HepG2 (cell line): ENCODE measurements around the gene AVPR2. TPM values are rescaled to one million over a fixed set of nuclear protein-coding genes. Genes with fewer than 3 reads are reported as not detected.

Experiments used
- ATAC-seq: fragments of 200-7000 bp; cut with Tn5 transposase; 3 replicates; pipeline ENCODE4 v1.9.1; 2020; ENCODE audit warnings: mild to moderate bottlenecking, moderate library complexity
- BruUV-seq: library from RNA; stranded (reverse); fragments of 400-500 nt; replicated peaks from 2 replicates; lab custom pipeline; 2021; lab: Mats Ljungman, UMichigan
- CTCF ChIA-PET: fragments of 300-600 bp; formaldehyde crosslinking; extraction: SDS; loops from one replicate; lab custom pipeline; 2021; ENCODE audit warnings: low total read pairs, inconsistent platforms, low intra/inter-chr PET ratio; lab: Yijun Ruan, JAX
- POLR2A ChIA-PET: fragments of 350-600 bp; sonication (Branson Sonifier 250); formaldehyde crosslinking; loops from one replicate; lab custom pipeline; 2020; ENCODE audit warnings: antibody characterized with exemption, inconsistent platforms; lab: Yijun Ruan, JAX
- DNase-seq: peaks from one replicate; pipeline ENCODE4 v3.0.0-alpha.2; 2015; ENCODE audit warnings: low spot score
- FAIRE-seq: peaks from 3 replicates; lab custom pipeline; 2011; peaks lifted over from hg19 to GRCh38; lab: Jason Lieb, UNC
- H2AFZ ChIP-seq: one replicate; pipeline ENCODE4 v1.6.1; 2011; ENCODE audit warnings: low read length, inconsistent platforms
- H3K27ac ChIP-seq: fragments of 300-600 bp; 3 replicates; pipeline ENCODE4 v1.8.0; 2011; ENCODE audit warnings: mixed run types, mild to moderate bottlenecking, mixed read lengths, low read length, inconsistent platforms; ENCODE audit not compliant: insufficient read depth; ENCODE audit errors: extremely low read length
- H3K27me3 ChIP-seq, 2 experiments: fragments of 200-600 bp in 1 of 2; 2 replicates in 1 of 2; 3 replicates in 1 of 2; pipeline versions ENCODE4 v1.6.0 to v1.8.0; 2011; ENCODE audit warnings: low read length in 2 of 2, mild to moderate bottlenecking in 2 of 2, moderate library complexity in 2 of 2, inconsistent platforms in 1 of 2; ENCODE audit not compliant: insufficient read depth in 2 of 2, control insufficient read depth in 1 of 2
- H3K36me3 ChIP-seq, 2 experiments: fragments of 200-600 bp in 1 of 2; replicated peaks in 1 of 2; 2 replicates in 1 of 2; 3 replicates in 1 of 2; pipeline versions ENCODE4 v1.5.1 to v1.8.0; 2011; ENCODE audit warnings: low read length in 2 of 2, inconsistent platforms in 1 of 2; ENCODE audit not compliant: insufficient read depth in 2 of 2, control insufficient read depth in 1 of 2
- H3K4me1 ChIP-seq: 2 replicates; pipeline ENCODE4 v1.5.1; 2012; ENCODE audit warnings: low read length, inconsistent platforms; ENCODE audit not compliant: insufficient read depth
- H3K4me2 ChIP-seq: 2 replicates; pipeline ENCODE4 v1.6.0; 2011; ENCODE audit warnings: low read depth, low read length, inconsistent platforms
- H3K4me3 ChIP-seq, 3 experiments: fragments of 200-600 bp in 1 of 3; sonication (generic), shearing (Covaris generic) in 1 of 3; replicated peaks in 1 of 3; 2 replicates each; pipeline ENCODE4 v1.5.1; 2011 to 2016; ENCODE audit warnings: low read length in 3 of 3, inconsistent platforms in 2 of 3, low read depth in 2 of 3, mild to moderate bottlenecking in 2 of 3, control low read depth in 1 of 3, mixed read lengths in 1 of 3; ENCODE audit not compliant: insufficient read depth in 1 of 3
- H3K79me2 ChIP-seq: one replicate; pipeline ENCODE4 v1.6.1; 2011; ENCODE audit warnings: low read length, inconsistent platforms; ENCODE audit not compliant: insufficient read depth
- H3K9ac ChIP-seq: 2 replicates; pipeline ENCODE4 v1.6.0; 2011; ENCODE audit warnings: mild to moderate bottlenecking, low read depth, low read length, inconsistent platforms; ENCODE audit not compliant: insufficient read depth
- H3K9me3 ChIP-seq: 2 replicates; pipeline ENCODE4 v1.5.1; 2012; ENCODE audit warnings: mild to moderate bottlenecking, low read length
- H4K20me1 ChIP-seq: 2 replicates; pipeline ENCODE4 v1.6.0; 2011; ENCODE audit warnings: inconsistent platforms, mild to moderate bottlenecking, low read length, moderate library complexity; ENCODE audit not compliant: insufficient read depth
- ARNT ChIP-seq: fragments of 450-650 bp; IDR thresholded peaks from 2 replicates; pipeline ENCODE4 v1.6.1; 2017
- CBX5 ChIP-seq: sonication (generic); formaldehyde crosslinking; IDR thresholded peaks from 2 replicates; pipeline ENCODE4 v1.4.0; 2020; ENCODE audit warnings: missing genetic modification reagents, borderline replicate concordance
- KDM1A ChIP-seq: IDR thresholded peaks from 2 replicates; pipeline ENCODE4 v1.6.1; 2016; ENCODE audit warnings: missing compliant biosample characterization
- NFYB ChIP-seq: sonication (generic); formaldehyde crosslinking; IDR thresholded peaks from 2 replicates; pipeline ENCODE4 v1.4.0; 2020; ENCODE audit warnings: missing genetic modification reagents
- NR3C1 ChIP-seq: sonication (generic); formaldehyde crosslinking; IDR thresholded peaks from 2 replicates; pipeline ENCODE4 v1.4.0; 2020; ENCODE audit warnings: missing genetic modification reagents
- PHB2 ChIP-seq: fragments of 450-650 bp; IDR thresholded peaks from 2 replicates; pipeline ENCODE4 v1.6.1; 2018; ENCODE audit not compliant: partially characterized antibody
- POLR2A ChIP-seq, 2 experiments: IDR thresholded peaks; 2 replicates each; pipeline ENCODE4 v1.6.1; 2011; ENCODE audit warnings: low read depth in 2 of 2, low read length in 2 of 2, mild to moderate bottlenecking in 1 of 2, moderate library complexity in 1 of 2; ENCODE audit not compliant: insufficient read depth in 1 of 2
- RBFOX2 ChIP-seq: fragments of 200-400 bp; formaldehyde crosslinking; IDR thresholded peaks from 2 replicates; pipeline ENCODE4 v1.6.1; 2017; ENCODE audit warnings: low read depth, mild to moderate bottlenecking, low read length
- SAFB2 ChIP-seq: sonication (generic); formaldehyde crosslinking; IDR thresholded peaks from 2 replicates; pipeline ENCODE4 v1.5.1; 2020; ENCODE audit warnings: missing genetic modification reagents, low read depth, mild to moderate bottlenecking, borderline replicate concordance
- SNAI1 ChIP-seq: sonication (generic); formaldehyde crosslinking; IDR thresholded peaks from 2 replicates; pipeline ENCODE4 v1.5.0; 2020; ENCODE audit warnings: mild to moderate bottlenecking, missing genetic modification reagents, borderline replicate concordance
- TGIF2 ChIP-seq: IDR thresholded peaks from 2 replicates; pipeline ENCODE4 v1.6.1; 2016; ENCODE audit warnings: control low read depth, missing compliant biosample characterization
- ZNF557 ChIP-seq: sonication (generic); formaldehyde crosslinking; IDR thresholded peaks from 2 replicates; pipeline ENCODE4 v1.4.0; 2020; ENCODE audit warnings: missing genetic modification reagents
- ZNF768 ChIP-seq: sonication (generic); formaldehyde crosslinking; IDR thresholded peaks from 2 replicates; pipeline ENCODE4 v1.4.0; 2020; ENCODE audit warnings: missing genetic modification reagents
- ZSCAN21 ChIP-seq: sonication (generic); formaldehyde crosslinking; IDR thresholded peaks from 2 replicates; pipeline ENCODE4 v1.8.0; 2022; ENCODE audit warnings: mild to moderate bottlenecking, missing genetic modification reagents, moderate library complexity, borderline replicate concordance
- WGBS: methylation state at CpG from one replicate; pipeline ENCODE4 v1.1.6; 2017; ENCODE audit warnings: low lambda C conversion rate; 5-methylcytosine and 5-hydroxymethylcytosine counted together
- in situ Hi-C: cut with HindIII; loops from 2 replicates; pipeline ENCODE4 v1.10.0; 2017; ENCODE audit warnings: low pct_unique_long_range_greater_than_20kb; ENCODE audit not compliant: extremely low pct_ligation_motif_present
- intact Hi-C: fragments of 100-400 bp; cut with micrococcal nuclease; formaldehyde crosslinking; loops from one replicate; pipeline ENCODE4 v1.10.0; 2022; ENCODE audit not compliant: unreplicated experiment
- polyA plus RNA-seq, 8 experiments: library from polyadenylated mRNA; depleted of rRNA in 3 of 8; stranded (reverse) in 7 of 8; unstranded in 1 of 8; fragments of >200 nt; fragmentation: Illumina TruSeq in 4 of 8; extraction: Trizol in 4 of 8; gene quantifications; 2 replicates each; pipeline versions ENCODE4 v1.2.1 to v1.2.3, GENCODE V29; 2011 to 2016; ENCODE audit warnings: low read depth in 4 of 8, missing spikeins in 1 of 8, mixed read lengths in 1 of 8; ENCODE audit not compliant: insufficient read depth in 1 of 8
- total RNA-seq, 5 experiments: library from RNA; depleted of rRNA; stranded (reverse); fragments of >200 nt; fragmentation: Illumina TruSeq; extraction: Trizol; gene quantifications; 2 replicates each; pipeline ENCODE4 v1.2.3, GENCODE V29; 2016; ENCODE audit warnings: low read depth in 1 of 5
- TF ChIP-seq, protein P1 (sequence below): sonication (generic); formaldehyde crosslinking; IDR thresholded peaks from 2 replicates; pipeline ENCODE4 v1.8.1; 2023; ENCODE audit warnings: mild to moderate bottlenecking, missing genetic modification reagents, borderline replicate concordance

AVPR2 gene
- total and polyA plus RNA-seq, 2 of the 13 experiments (the other 11 are each of a cell fraction or from before 2014, with no cell fraction given) = not detected

DNA sequence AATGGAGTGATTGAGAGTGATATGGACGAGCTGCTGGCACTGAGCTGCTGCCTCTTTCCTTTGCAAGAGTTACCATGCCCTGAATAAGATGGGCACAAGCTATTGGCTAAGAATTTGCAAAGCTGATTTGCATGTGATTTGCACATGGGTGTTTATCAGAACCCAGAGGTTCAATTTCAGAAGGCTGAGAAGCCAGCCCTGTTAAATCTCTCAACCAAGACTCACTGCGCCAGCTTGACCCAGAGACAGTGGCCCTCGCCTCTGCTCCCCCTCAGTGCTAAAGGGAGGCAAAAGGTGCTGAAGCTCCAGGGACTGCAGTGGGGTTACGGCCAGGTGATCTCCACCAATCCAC is 20.9 kb downstream of the AVPR2 start:
- 86% methylated on average over 1 of the region's 4 CpGs for WGBS
- no peaks in the 10 kb centered on the region; a peak in 1 of 5 replicates for H3K27me3 ChIP-seq
- POLR2A ChIA-PET = interaction anchor here (1.1 to 3.7 kb wide), 3 partner anchors 10 to 198 kb away, joined by 3 to 20 read pairs (median 4); partner anchors contain the start of gene NAA10
- no peak for FAIRE-seq
- no peak overlapping the region for H3K4me3 ChIP-seq
- no peak overlapping the region for H3K9ac ChIP-seq
- peaks cover 0 to 1% of the 10 kb centered on the region in 2 experiments; a peak in 1 of 5 replicates for H3K36me3 ChIP-seq
- H3K4me2 ChIP-seq = no peak overlapping the region
- CTCF ChIA-PET = interaction anchor here (4.4 kb wide), 1 partner anchor 22 kb away, joined by 29 read pairs; no protein-coding TSS in a partner anchor
- intact Hi-C loops = loop anchor here (2.0 kb wide), 1 partner anchor 21 kb away; no protein-coding TSS in a partner anchor
- peaks cover 69% of the 10 kb centered on the region for H3K4me1 ChIP-seq
- H3K27ac ChIP-seq = no peak overlapping the region
- no peaks in the 10 kb centered on the region for H3K79me2 ChIP-seq
- no TSS peak for BruUV-seq
- DNase-seq = no peak
- in situ Hi-C loops = no loop called here
- no peak for ATAC-seq
- H4K20me1 ChIP-seq = no peaks in the 10 kb centered on the region
- TF ChIP-seq ARNT = no peak
- TF ChIP-seq TGIF2 (CRISPR knock-in tag) = no peak
- no peak for TF ChIP-seq NR3C1 (CRISPR knock-in tag)
- TF ChIP-seq, protein P1, sequence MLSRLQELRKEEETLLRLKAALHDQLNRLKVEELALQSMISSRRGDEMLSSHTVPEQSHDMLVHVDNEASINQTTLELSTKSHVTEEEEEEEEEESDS (CRISPR knock-in tag) = no peak
- no peak for TF ChIP-seq KDM1A (CRISPR knock-in tag)
- no peak for TF ChIP-seq NFYB
- TF ChIP-seq PHB2 = no peak
- TF ChIP-seq, all 625 proteins: peak for 0
- no peaks in the 10 kb centered on the region for H3K9me3 ChIP-seq
- H2AFZ ChIP-seq = no peak overlapping the region

DNA sequence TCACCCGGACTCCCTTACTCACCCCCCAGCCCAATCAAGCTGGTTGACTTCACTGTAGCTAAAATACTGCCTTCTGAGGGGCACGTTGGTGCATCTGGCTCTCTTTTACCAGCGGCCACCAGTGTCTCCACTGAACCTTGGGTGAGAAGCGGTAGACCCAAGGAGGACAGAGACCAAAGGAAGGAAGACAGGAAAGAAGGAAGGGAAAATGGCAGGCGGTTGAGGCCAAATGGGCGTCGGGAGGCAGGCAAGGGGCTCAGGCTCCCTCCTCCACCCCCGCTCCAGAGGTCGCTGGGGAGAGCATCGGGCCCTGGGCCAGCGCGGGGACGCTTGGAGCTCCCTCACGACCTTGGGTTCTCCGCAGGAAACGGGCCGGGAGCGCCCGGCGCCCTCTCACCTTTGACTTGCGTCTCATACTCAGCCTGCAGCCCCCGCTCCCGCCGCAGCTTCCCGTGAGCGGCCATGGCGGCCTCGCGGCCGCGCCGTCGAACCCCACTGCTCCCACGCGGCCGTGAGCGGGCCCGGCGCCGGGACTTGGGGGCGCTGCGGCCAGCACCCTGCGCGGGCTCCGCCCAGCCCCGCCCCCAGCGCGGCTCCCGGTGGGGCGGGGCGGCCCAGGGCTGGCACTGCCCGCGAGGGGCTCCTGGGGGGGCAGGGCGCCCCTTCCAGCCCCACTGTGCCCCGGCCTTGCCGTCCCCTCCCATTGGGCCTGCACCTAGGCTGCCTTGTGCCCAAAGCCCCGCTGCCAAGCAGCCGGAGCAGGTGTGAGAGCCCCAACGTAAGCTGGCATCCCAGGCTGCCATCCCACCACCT is 21.5 kb downstream of the AVPR2 start, which contains the start of gene ARHGAP4:
TSS of gene ARHGAP4 (minus strand) at position 526 of the 813 bp plus-strand sequence. CDS start at position 464, 62 bp downstream.
- POLR2A ChIA-PET = interaction anchor here (0.7 to 4.2 kb wide), 9 partner anchors 10 to 299 kb away, joined by 3 to 82 read pairs (median 6); partner anchors contain the start of genes HCFC1, IDH3G, NAA10 and RENBP
- no peak for FAIRE-seq
- no peak for ATAC-seq
- Histone ChIP-seq H3K27me3 (no peaks in the 10 kb centered on the region; a peak in 1 of 5 replicates), H3K27ac (peak within 1 kb of the TSS; percentile 89), H3K9ac (peak within 1 kb of the TSS; percentile 89), H3K4me3 (peak within 1 kb of the TSS; percentile 30 to 79 (median 76); a peak in 5 of 6 replicates), H3K4me1 (peaks cover 69% of the 10 kb centered on the region), H4K20me1 (no peaks in the 10 kb centered on the region), H3K4me2 (peak within 1 kb of the TSS; percentile 76), H3K79me2 (no peaks in the 10 kb centered on the region), H2AFZ (no peak within 1 kb of the TSS), H3K36me3 (peaks cover 1 to 3% of the 10 kb centered on the region in 2 experiments; a peak in 1 of 5 replicates)
- no TSS peak for BruUV-seq
- in situ Hi-C loops (no loop called here), intact Hi-C loops (loop anchor here (2.0 kb wide), 1 partner anchor 21 kb away; no protein-coding TSS in a partner anchor)
- CTCF ChIA-PET = interaction anchor here (4.4 kb wide), 1 partner anchor 21 kb away, joined by 29 read pairs; no protein-coding TSS in a partner anchor
- WGBS = 89% methylated on average over 3 of the region's 59 CpGs
- no peak for DNase-seq
- TF ChIP-seq CBX5 (CRISPR knock-in tag) = no peak
- TF ChIP-seq ZNF557 (CRISPR knock-in tag) = no peak
- TF ChIP-seq ZSCAN21 (CRISPR knock-in tag) = no peak
- TF ChIP-seq RBFOX2 = 0 out of 2 replicates have a peak, but pooled peaks have one; percentile 24
- TF ChIP-seq ZNF768 = no peak
- peak in 1 of 2 experiments; percentile 21; a peak in 1 of 4 replicates for TF ChIP-seq POLR2A (IDR thresholded peaks at IDR 0.05; ENCODE audit: insufficient read depth in 1 of 2, low read depth in 2 of 2, low read length in 2 of 2)
- TF ChIP-seq SNAI1 (CRISPR knock-in tag) = no peak
- no peak for TF ChIP-seq SAFB2 (CRISPR knock-in tag)
- TF ChIP-seq, all 625 proteins: peak for 2
- H3K9me3 ChIP-seq = no peaks in the 10 kb centered on the region
